Caco-2 (cell line): Measurements from ENCODE around the gene PPM1A. TPM values are rescaled to one million over a fixed set of nuclear protein-coding genes. Genes with fewer than 3 reads are reported as not detected.

ENCODE experiments used
- BruUV-seq: library from RNA; stranded (reverse); fragments of 400-500 nt; replicated peaks from 2 replicates; lab custom pipeline; 2021; lab: Mats Ljungman, UMichigan
- CTCF ChIA-PET: fragments of 300-600 bp; sonication (Branson Sonifier 250); formaldehyde crosslinking; loops from one replicate; lab custom pipeline; 2022; ENCODE audit warnings: antibody characterized with exemption; lab: Charles Lee
- POLR2A ChIA-PET: fragments of 300-600 bp; sonication (Branson Sonifier 250); formaldehyde crosslinking; loops from one replicate; lab custom pipeline; 2022; ENCODE audit warnings: antibody characterized with exemption; lab: Charles Lee
- DNase-seq, 2 experiments: peaks; one replicate each; pipeline versions ENCODE4 v3.0.0 to v3.0.0-alpha.2; 2020 to 2022
- H3K27me3 ChIP-seq: replicated peaks from 2 replicates; pipeline ENCODE4 v1.6.0; 2011; ENCODE audit warnings: low read length; ENCODE audit not compliant: control insufficient read depth, insufficient read depth
- H3K36me3 ChIP-seq: 2 replicates; pipeline ENCODE4 v1.5.1; 2011; ENCODE audit warnings: low read length; ENCODE audit not compliant: control insufficient read depth, insufficient read depth
- H3K4me1 ChIP-seq: fragments of 250-450 bp; sonication (Bioruptor Pico); 2 replicates; pipeline ENCODE4 v1.5.1; 2020; ENCODE audit warnings: mild to moderate bottlenecking
- H3K4me3 ChIP-seq: 2 replicates; pipeline ENCODE4 v1.5.1; 2011; ENCODE audit warnings: low read depth, mild to moderate bottlenecking, control low read depth, low read length
- H3K9me3 ChIP-seq: fragments of 250-450 bp; sonication (Bioruptor Pico); 2 replicates; pipeline ENCODE4 v1.5.1; 2020; ENCODE audit warnings: mild to moderate bottlenecking, moderate library complexity
- H3K27ac Mint-ChIP-seq: one replicate; pipeline ENCODE4 v1.8.0; 2022; ENCODE audit warnings: mixed read lengths; ENCODE audit not compliant: unreplicated experiment
- H3K27me3 Mint-ChIP-seq: one replicate; pipeline ENCODE4 v1.8.0; 2022; ENCODE audit warnings: mixed read lengths; ENCODE audit not compliant: insufficient read depth, unreplicated experiment
- H3K36me3 Mint-ChIP-seq: one replicate; pipeline ENCODE4 v1.8.0; 2022; ENCODE audit warnings: mild to moderate bottlenecking, mixed read lengths; ENCODE audit not compliant: insufficient read depth, unreplicated experiment
- H3K4me1 Mint-ChIP-seq: one replicate; pipeline ENCODE4 v1.8.0; 2022; ENCODE audit warnings: low read depth, mixed read lengths; ENCODE audit not compliant: unreplicated experiment
- H3K4me3 Mint-ChIP-seq: one replicate; pipeline ENCODE4 v1.8.0; 2022; ENCODE audit warnings: mild to moderate bottlenecking, moderate library complexity, mixed read lengths; ENCODE audit not compliant: unreplicated experiment
- H3K9me3 Mint-ChIP-seq: one replicate; pipeline ENCODE4 v1.8.0; 2022; ENCODE audit warnings: mixed read lengths; ENCODE audit not compliant: unreplicated experiment
- CTCF ChIP-seq, 2 experiments: fragments of 200-600 bp in 1 of 2; IDR thresholded peaks; 1 replicate in 1 of 2; 2 replicates in 1 of 2; pipeline versions ENCODE4 v1.5.1 to v1.8.0; 2011 to 2022; ENCODE audit warnings: antibody characterized with exemption in 1 of 2, control low read depth in 1 of 2, inconsistent platforms in 1 of 2, low read depth in 1 of 2, low read length in 1 of 2, mild to moderate bottlenecking in 1 of 2, moderate library complexity in 1 of 2; ENCODE audit not compliant: insufficient read depth in 1 of 2, severe bottlenecking in 1 of 2, unreplicated experiment in 1 of 2
- intact Hi-C: fragments of 100-400 bp; cut with micrococcal nuclease; formaldehyde crosslinking; loops from one replicate; pipeline ENCODE4 v1.10.0; 2022; ENCODE audit not compliant: unreplicated experiment
- total RNA-seq: library from RNA; stranded (reverse); gene quantifications from 2 replicates; pipeline ENCODE4 v1.2.3, GENCODE V29; 2022

The PPM1A gene
- total RNA-seq, 1 experiment from 2014 or later = 35.6 TPM

GRCh38 chr14:60225265-60225664, 23.8 kb upstream of the PPM1A start:
- Histone ChIP-seq H3K9me3 (no peaks in the 10 kb centered on the region), H3K4me1 (peaks cover 12% of the 10 kb centered on the region; the same call in 1 of the 2 replicates), H3K36me3 (no peaks in the 10 kb centered on the region), H3K4me3 (no peak overlapping the region), H3K27me3 (no peaks in the 10 kb centered on the region)
- POLR2A ChIA-PET = no interaction called here
- Mint-ChIP-seq H3K36me3 (no peaks in the 10 kb centered on the region), H3K4me1 (no peaks in the 10 kb centered on the region), H3K27ac (no peak overlapping the region), H3K9me3 (no peaks in the 10 kb centered on the region), H3K27me3 (no peaks in the 10 kb centered on the region), H3K4me3 (no peak overlapping the region)
- CTCF ChIA-PET = no interaction called here
- TF ChIP-seq CTCF (IDR thresholded peaks at IDR 0.05; ENCODE audit: insufficient read depth in 1 of 2, low read depth in 1 of 2, low read length in 1 of 2, severe bottlenecking in 1 of 2, unreplicated experiment in 1 of 2) = no peak
- intact Hi-C loops = no loop called here
- BruUV-seq = no TSS peak
- DNase-seq = no peak

- TF ChIP-seq CTCF (IDR thresholded peaks at IDR 0.05; ENCODE audit: insufficient read depth in 1 of 2, low read depth in 1 of 2, low read length in 1 of 2, severe bottlenecking in 1 of 2, unreplicated experiment in 1 of 2) = no peak
- Mint-ChIP-seq H3K36me3 (no peaks in the 10 kb centered on the region), H3K9me3 (no peaks in the 10 kb centered on the region), H3K4me1 (no peaks in the 10 kb centered on the region), H3K27ac (no peak overlapping the region), H3K4me3 (no peak overlapping the region), H3K27me3 (no peaks in the 10 kb centered on the region)
- no peaks in the 10 kb centered on the region for H3K36me3 ChIP-seq
- H3K27me3 ChIP-seq = no peaks in the 10 kb centered on the region
- intact Hi-C loops = no loop called here
- CTCF ChIA-PET = no interaction called here
- H3K4me1 ChIP-seq = peaks cover 12% of the 10 kb centered on the region; the same call in 1 of the 2 replicates
- H3K4me3 ChIP-seq = no peak overlapping the region
- H3K9me3 ChIP-seq = no peaks in the 10 kb centered on the region
- POLR2A ChIA-PET = no interaction called here
- BruUV-seq = no TSS peak
- DNase-seq = no peak
These were observed 22.7 kb upstream of the PPM1A start for GRCh38 chr14:60226298-60226697.

DNA sequence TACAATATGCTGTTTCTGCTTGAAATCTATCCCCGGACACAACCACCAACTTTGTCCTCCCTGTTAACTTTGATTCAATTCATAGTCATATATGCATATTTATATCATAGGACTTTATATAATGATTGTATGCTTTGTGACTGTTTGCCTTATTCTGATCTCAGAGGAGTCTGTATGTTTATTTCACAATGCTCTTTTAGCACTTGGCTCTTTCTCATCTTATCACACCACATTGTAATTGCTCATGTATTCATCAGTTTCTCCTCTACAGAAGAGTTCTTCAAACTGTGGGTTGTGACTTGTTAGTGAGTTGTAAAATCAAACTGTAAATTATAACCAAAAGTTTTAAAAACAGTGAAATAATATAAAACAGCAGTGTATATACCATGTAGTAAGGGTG, 21.7 kb upstream of the PPM1A start:
- ChIA-PET CTCF (no interaction called here), POLR2A (no interaction called here)
- H3K4me3 Mint-ChIP-seq = no peak overlapping the region
- no peaks in the 10 kb centered on the region for H3K27me3 Mint-ChIP-seq
- TF ChIP-seq CTCF (IDR thresholded peaks at IDR 0.05; ENCODE audit: insufficient read depth in 1 of 2, low read depth in 1 of 2, low read length in 1 of 2, severe bottlenecking in 1 of 2, unreplicated experiment in 1 of 2) = no peak
- intact Hi-C loops = no loop called here
- no peak overlapping the region for H3K27ac Mint-ChIP-seq
- no TSS peak for BruUV-seq
- H3K36me3 ChIP-seq = no peaks in the 10 kb centered on the region
- no peaks in the 10 kb centered on the region for H3K36me3 Mint-ChIP-seq
- H3K4me3 ChIP-seq = no peak overlapping the region
- H3K27me3 ChIP-seq = no peaks in the 10 kb centered on the region
- peaks cover 12% of the 10 kb centered on the region; the same call in 1 of the 2 replicates for H3K4me1 ChIP-seq
- no peaks in the 10 kb centered on the region for H3K4me1 Mint-ChIP-seq
- no peaks in the 10 kb centered on the region; the same call in 1 of the 2 replicates for H3K9me3 ChIP-seq
- DNase-seq = no peak
- H3K9me3 Mint-ChIP-seq = no peaks in the 10 kb centered on the region
